Heart left ventricle (tissue), 13 donors: ENCODE results near the gene FOLR2.

Experiments used
- CTCF ChIP-seq, 12 donors: fragments of 200-600 bp; sonication (generic) in 4 of 12; IDR thresholded peaks; one replicate each; pipeline versions ENCODE4 v1.5.0 to v1.8.0; 2018 to 2022; ENCODE audit warnings: antibody characterized with exemption in 12 of 12, mild to moderate bottlenecking in 5 of 12
- POLR2A ChIP-seq, 2 donors: fragments of 450-650 bp; IDR thresholded peaks; one replicate each; pipeline ENCODE4 v1.6.1; 2017; ENCODE audit warnings: antibody characterized with exemption in 2 of 2, mild to moderate bottlenecking in 2 of 2, moderate library complexity in 2 of 2
- donor health status: ischemic (EF 13 %, LVEDD 7.1; RV severe dilation, severe dysfunction).
- donor health status: DM: no; HTN: yes; CAD: no.
- donor health status: DM: no; HTN: no; CAD: no.
- donor health status: ischemic (EF 25% LVEDD 6.9; RV normal size, moderate dysfunction).
- donor health status: ischemic (EF 25% LVEDD 5.7; RV mildly dilated, moderate dysfunction).
- donor health status: ischemic (EF 35%, LVEDD 5.7; RV mildly dilated, moderate dysfunction).
- donor health status: nonischemic (EF 11% LVEDD 7.7; RV severe dilation, severe dysfunction).
- donor health status: DM: yes; HTN: yes; CAD: no.
- donor health status: PGD.
- donor health status: ischemic (EF 29% LVEDD 5.4; RV normal size, mild dysfunction).
- donor health status: nonischemic (EF 23%, LVEDD 6.1; RV moderate dilation, normal function).

- TF ChIP-seq CTCF (IDR thresholded peaks at IDR 0.05) (no peak), POLR2A (IDR thresholded peaks at IDR 0.05) (no peak)
Observed at GRCh38 chr11:72225411-72225951, 8.9 kb downstream of the FOLR2 start.
